ENCODE results near the gene PRKG2.

DNA sequence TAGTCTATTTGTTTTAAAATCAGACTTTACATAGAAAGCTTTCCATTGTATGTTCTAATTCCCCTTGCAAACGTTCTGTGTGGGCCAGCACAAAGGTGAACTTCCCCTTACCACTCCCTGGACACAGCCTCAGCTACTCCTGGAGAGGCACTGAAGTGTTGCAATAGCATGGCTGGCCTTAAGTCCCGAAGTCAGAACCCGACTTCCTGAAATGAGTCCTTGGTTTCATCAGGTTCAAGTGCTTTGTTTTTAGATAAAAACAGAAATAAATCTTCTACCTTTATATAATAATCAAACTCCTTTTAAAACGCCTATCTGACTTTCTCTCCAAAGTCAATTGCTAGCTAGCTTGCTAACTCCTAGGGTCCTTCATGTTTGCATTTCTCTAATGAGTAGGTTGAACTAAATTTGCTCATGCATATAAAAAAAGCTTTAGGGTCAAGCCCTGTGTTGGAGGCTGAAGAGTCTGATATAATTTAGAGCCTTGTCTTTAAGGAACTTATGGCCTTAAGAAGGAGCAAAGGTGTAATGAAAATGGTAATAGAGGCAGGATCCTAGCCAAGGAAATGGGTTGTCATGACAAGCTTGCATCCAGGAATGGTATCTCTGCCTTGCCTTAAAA lies 175.6 kb downstream of the PRKG2 start:
- TF ChIP-seq POLR2AphosphoS5 (IDR thresholded peaks at IDR 0.05; ENCODE audit: low read depth, low read length), result no peak
- TF ChIP-seq TAF1 (IDR thresholded peaks at IDR 0.05; ENCODE audit: borderline replicate concordance, low read depth, low read length), result no peak
- no peak for TF ChIP-seq POLR2A (IDR thresholded peaks at IDR 0.05; ENCODE audit: low read depth, low read length)

Measured in GM12892 (cell line).